ENCODE data around the gene PSMB10. TPM values are rescaled to one million over a fixed set of nuclear protein-coding genes. Genes with fewer than 3 reads are reported as not detected.
A peak's percentile ranks its signal among the peaks of the same experiment; 100 is the strongest.

PSMB10 gene
- total RNA-seq, 2 experiments from 2014 or later: 123 to 195 TPM

- Mint-ChIP-seq H3K27me3 (no peaks in the 10 kb centered on the region), H3K9me3 (ENCODE audit: low read depth) (no peaks in the 10 kb centered on the region), H3K36me3 (ENCODE audit: low read depth) (peaks cover 44% of the 10 kb centered on the region), H3K4me3 (no peak within 1 kb of the TSS), H3K4me1 (peaks cover 17% of the 10 kb centered on the region), H3K27ac (no peak within 1 kb of the TSS)
- ChIA-PET POLR2A (interaction anchor here (0.6 to 1.1 kb wide), 2 partner anchors 31 to 268 kb away, joined by 5 to 9 read pairs; no protein-coding TSS in a partner anchor), CTCF (interaction anchor here (0.7 to 3.9 kb wide), 6 partner anchors 19 to 116 kb away, joined by 3 to 20 read pairs (median 3); partner anchors contain the start of gene NRN1L)
- peak; percentile 4 for DNase-seq
- intact Hi-C loops (cut with DNase I, micrococcal nuclease): no loop called here
- no peak for ATAC-seq
Observed at GRCh38 chr16:67931712-67932461, 4.8 kb downstream of the PSMB10 start, which contains the start of gene CTRL. Gene CTRL, minus strand, starts transcription at chr16:67931862. Its CDS starts 10 bp downstream, at chr16:67931852.

GRCh38 chr16:67930678-67931211 is 5.9 kb downstream of the PSMB10 start:
- CTCF ChIA-PET: interaction anchor here (1.2 to 1.6 kb wide), 4 partner anchors 9 to 115 kb away, joined by 3 to 5 read pairs (median 3); no protein-coding TSS in a partner anchor
- H3K27me3 Mint-ChIP-seq: no peaks in the 10 kb centered on the region
- H3K4me1 Mint-ChIP-seq: peaks cover 16% of the 10 kb centered on the region
- DNase-seq (peak; percentile 8), ATAC-seq (no peak)
- intact Hi-C loops (cut with DNase I, micrococcal nuclease): no loop called here
- H3K4me3 Mint-ChIP-seq: no peak overlapping the region
- no peak overlapping the region for H3K27ac Mint-ChIP-seq
- H3K36me3 Mint-ChIP-seq (ENCODE audit: low read depth): peaks cover 36% of the 10 kb centered on the region
- no peaks in the 10 kb centered on the region for H3K9me3 Mint-ChIP-seq (ENCODE audit: low read depth)
- POLR2A ChIA-PET: no interaction called here

- Mint-ChIP-seq H3K27me3 (no peaks in the 10 kb centered on the region), H3K4me1 (peaks cover 12% of the 10 kb centered on the region), H3K9me3 (ENCODE audit: low read depth) (no peaks in the 10 kb centered on the region), H3K36me3 (ENCODE audit: low read depth) (peaks cover 30% of the 10 kb centered on the region), H3K27ac (no peak overlapping the region), H3K4me3 (no peak overlapping the region)
- ChIA-PET POLR2A (interaction anchor here (0.6 kb wide), 1 partner anchor 53 kb away, joined by 4 read pairs; no protein-coding TSS in a partner anchor), CTCF (interaction anchor here (1.0 to 1.7 kb wide), 3 partner anchors 9 to 111 kb away, joined by 3 to 5 read pairs (median 4); no protein-coding TSS in a partner anchor)
- peak; percentile 6 for DNase-seq
- ATAC-seq: no peak
- intact Hi-C loops (cut with DNase I, micrococcal nuclease): no loop called here
Observed at GRCh38 chr16:67930191-67930590, 6.5 kb downstream of the PSMB10 start.

GRCh38 chr16:67928561-67929364 is 7.9 kb downstream of the PSMB10 start:
- H3K4me1 Mint-ChIP-seq: no peaks in the 10 kb centered on the region
- H3K36me3 Mint-ChIP-seq (ENCODE audit: low read depth): peaks cover 16% of the 10 kb centered on the region
- intact Hi-C loops (cut with DNase I, micrococcal nuclease): loop anchor here (1.0 kb wide), 4 partner anchors 45 to 407 kb away; no protein-coding TSS in a partner anchor
- H3K27me3 Mint-ChIP-seq: no peaks in the 10 kb centered on the region
- peak; percentile 92 for ATAC-seq
- CTCF ChIA-PET: interaction anchor here (0.6 to 1.9 kb wide), 16 partner anchors 9 to 408 kb away, joined by 3 to 21 read pairs (median 4); partner anchors contain the start of gene NRN1L
- POLR2A ChIA-PET: no interaction called here
- no peak overlapping the region for H3K4me3 Mint-ChIP-seq
- H3K27ac Mint-ChIP-seq: no peak overlapping the region
- no peaks in the 10 kb centered on the region for H3K9me3 Mint-ChIP-seq (ENCODE audit: low read depth)
- peak; percentile 89 for DNase-seq

DNA sequence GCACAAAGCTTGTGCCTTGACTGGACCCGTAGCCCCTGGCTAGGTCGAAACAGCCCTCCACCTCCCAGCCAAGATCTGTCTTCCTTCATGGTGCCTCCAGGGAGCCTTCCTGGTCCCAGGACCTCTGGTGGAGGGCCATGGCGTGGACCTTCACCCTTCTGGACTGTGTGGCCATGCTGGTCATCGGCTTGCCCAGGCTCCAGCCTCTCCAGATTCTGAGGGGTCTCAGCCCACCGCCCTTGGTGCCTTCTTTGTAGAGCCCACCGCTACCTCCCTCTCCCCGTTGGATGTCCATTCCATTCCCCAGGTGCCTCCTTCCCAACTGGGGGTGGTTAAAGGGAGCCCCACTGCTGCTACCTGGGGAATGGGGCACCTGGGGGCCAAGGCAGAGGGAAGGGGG is 8.5 kb downstream of the PSMB10 start:
- no peaks in the 10 kb centered on the region for H3K4me1 Mint-ChIP-seq
- no peaks in the 10 kb centered on the region for H3K9me3 Mint-ChIP-seq (ENCODE audit: low read depth)
- H3K36me3 Mint-ChIP-seq (ENCODE audit: low read depth): peaks cover 13% of the 10 kb centered on the region
- no peak overlapping the region for H3K27ac Mint-ChIP-seq
- POLR2A ChIA-PET: no interaction called here
- H3K27me3 Mint-ChIP-seq: no peaks in the 10 kb centered on the region
- intact Hi-C loops (cut with DNase I, micrococcal nuclease): loop anchor here (1.0 kb wide), 4 partner anchors 45 to 407 kb away; no protein-coding TSS in a partner anchor
- ATAC-seq (peak; percentile 5), DNase-seq (peak; percentile 6)
- H3K4me3 Mint-ChIP-seq: no peak overlapping the region
- CTCF ChIA-PET: interaction anchor here (0.6 to 1.9 kb wide), 11 partner anchors 9 to 407 kb away, joined by 3 to 21 read pairs (median 4); partner anchors contain the start of gene NRN1L

DNA sequence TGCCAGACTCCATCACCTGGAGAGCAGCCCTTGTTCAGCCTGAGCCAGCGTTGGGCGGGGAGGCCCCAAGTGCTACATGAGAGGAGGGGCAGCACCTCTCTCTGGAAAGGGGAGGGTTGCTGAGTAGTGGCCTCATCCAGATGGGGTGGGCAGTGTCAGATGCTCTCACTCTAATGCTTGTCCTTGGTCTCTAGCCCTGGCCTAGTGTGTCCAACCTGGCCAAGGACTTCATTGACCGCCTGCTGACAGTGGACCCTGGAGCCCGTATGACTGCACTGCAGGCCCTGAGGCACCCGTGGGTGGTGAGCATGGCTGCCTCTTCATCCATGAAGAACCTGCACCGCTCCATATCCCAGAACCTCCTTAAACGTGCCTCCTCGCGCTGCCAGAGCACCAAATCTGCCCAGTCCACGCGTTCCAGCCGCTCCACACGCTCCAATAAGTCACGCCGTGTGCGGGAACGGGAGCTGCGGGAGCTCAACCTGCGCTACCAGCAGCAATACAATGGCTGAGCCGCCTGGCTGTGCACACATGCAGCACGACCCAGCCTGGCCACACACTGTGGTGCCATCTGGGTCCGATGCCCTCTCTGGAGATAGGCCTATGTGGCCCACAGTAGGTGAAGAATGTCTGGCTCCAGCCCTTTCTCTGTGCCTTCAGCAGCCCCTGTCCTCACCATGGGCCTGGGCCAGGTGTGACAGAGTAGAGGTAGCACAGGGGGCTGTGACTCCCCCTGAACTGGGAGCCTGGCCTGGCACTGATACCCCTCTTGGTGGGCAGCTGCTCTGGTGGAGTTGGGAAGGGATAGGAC is 9.3 kb downstream of the PSMB10 start:
- ATAC-seq: no peak
- Mint-ChIP-seq H3K4me3 (no peak overlapping the region), H3K27ac (no peak overlapping the region), H3K9me3 (ENCODE audit: low read depth) (no peaks in the 10 kb centered on the region), H3K27me3 (no peaks in the 10 kb centered on the region), H3K4me1 (peaks cover 3% of the 10 kb centered on the region), H3K36me3 (ENCODE audit: low read depth) (peaks cover 10% of the 10 kb centered on the region)
- DNase-seq: no peak
- ChIA-PET POLR2A (no interaction called here), CTCF (interaction anchor here (0.7 to 1.5 kb wide), 5 partner anchors 8 to 111 kb away, joined by 3 to 7 read pairs (median 4); no protein-coding TSS in a partner anchor)
- intact Hi-C loops (cut with DNase I, micrococcal nuclease): no loop called here

GRCh38 chr16:67926181-67926750 is 10.4 kb downstream of the PSMB10 start:
- POLR2A ChIA-PET: no interaction called here
- intact Hi-C loops (cut with DNase I, micrococcal nuclease): no loop called here

DNA sequence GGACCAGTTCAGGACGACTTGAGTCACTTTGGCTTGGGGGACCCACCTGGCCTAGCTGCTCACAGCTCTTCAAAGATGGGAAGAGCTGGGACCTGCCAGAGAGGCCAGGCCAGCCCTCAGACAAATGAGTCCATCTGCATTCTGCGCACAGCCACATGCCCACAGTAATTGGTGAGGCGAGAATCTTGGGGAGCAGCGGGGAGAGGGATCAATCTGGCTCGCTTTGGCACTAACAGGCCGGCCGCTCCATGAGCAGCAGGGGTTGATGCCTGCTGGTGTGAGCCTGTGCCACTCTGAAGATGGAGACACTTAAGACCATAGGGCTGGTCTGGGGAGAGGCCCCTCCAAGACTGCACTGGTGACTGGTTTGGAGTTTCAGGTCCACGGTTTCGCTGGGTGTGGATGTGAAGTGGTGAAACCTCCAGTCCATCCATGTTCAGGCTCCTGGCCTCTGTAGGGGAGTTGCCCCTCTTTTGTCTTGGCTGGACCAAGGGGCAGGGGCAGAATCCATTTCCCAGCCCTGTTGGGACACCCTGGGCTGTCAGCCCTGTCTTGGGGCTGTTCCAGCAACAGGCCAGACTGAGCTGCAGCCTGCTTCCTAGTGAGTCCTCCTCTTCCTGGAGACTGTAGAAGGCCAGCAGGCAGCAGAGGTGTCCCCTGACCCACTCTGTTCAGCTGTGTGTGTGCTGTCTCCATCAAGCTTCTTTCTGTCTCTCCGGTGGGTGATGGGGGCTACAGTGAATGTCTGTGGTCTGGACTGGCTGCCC is 12.3 kb downstream of the PSMB10 start:
- DNase-seq (no peak), ATAC-seq (no peak)
- Mint-ChIP-seq H3K27me3 (no peaks in the 10 kb centered on the region), H3K27ac (peak overlapping the region; percentile 17), H3K4me3 (no peak overlapping the region), H3K9me3 (ENCODE audit: low read depth) (no peaks in the 10 kb centered on the region), H3K4me1 (peaks cover 13% of the 10 kb centered on the region), H3K36me3 (ENCODE audit: low read depth) (peaks cover 1% of the 10 kb centered on the region)
- ChIA-PET CTCF (interaction anchor here (0.6 to 3.0 kb wide), 7 partner anchors 10 to 404 kb away, joined by 3 to 17 read pairs (median 4); no protein-coding TSS in a partner anchor), POLR2A (interaction anchor here (0.6 kb wide), 1 partner anchor 144 kb away, joined by 4 read pairs; no protein-coding TSS in a partner anchor)
- intact Hi-C loops (cut with DNase I, micrococcal nuclease): no loop called here

More at GRCh38 chr16:67926181-67926750, 10.4 kb downstream of the PSMB10 start:
- DNase-seq: no peak
- no peak for ATAC-seq
- Mint-ChIP-seq H3K9me3 (ENCODE audit: low read depth) (no peaks in the 10 kb centered on the region), H3K27ac (peak overlapping the region; percentile 3), H3K36me3 (ENCODE audit: low read depth) (peaks cover 4% of the 10 kb centered on the region), H3K27me3 (no peaks in the 10 kb centered on the region), H3K4me1 (peaks cover 11% of the 10 kb centered on the region), H3K4me3 (no peak overlapping the region)
- CTCF ChIA-PET: interaction anchor here (0.6 to 3.0 kb wide), 6 partner anchors 9 to 113 kb away, joined by 3 to 17 read pairs (median 5); no protein-coding TSS in a partner anchor

GRCh38 chr16:67923414-67924116 is 13.1 kb downstream of the PSMB10 start:
- no peak for ATAC-seq
- CTCF ChIA-PET: interaction anchor here (0.6 to 3.0 kb wide), 5 partner anchors 23 to 108 kb away, joined by 3 to 17 read pairs (median 3); no protein-coding TSS in a partner anchor
- H3K27ac Mint-ChIP-seq: peak overlapping the region; percentile 26
- POLR2A ChIA-PET: no interaction called here
- H3K9me3 Mint-ChIP-seq (ENCODE audit: low read depth): no peaks in the 10 kb centered on the region
- DNase-seq: no peak
- no peaks in the 10 kb centered on the region for H3K27me3 Mint-ChIP-seq
- H3K36me3 Mint-ChIP-seq (ENCODE audit: low read depth): peaks cover 1% of the 10 kb centered on the region
- H3K4me3 Mint-ChIP-seq: no peak overlapping the region
- intact Hi-C loops (cut with DNase I, micrococcal nuclease): no loop called here
- H3K4me1 Mint-ChIP-seq: peaks cover 18% of the 10 kb centered on the region
